Brain microvascular endothelial cell (primary cell): ENCODE data around the gene PITPNC1.
A peak's percentile ranks its signal among the peaks of the same experiment; 100 is the strongest.

Experiments used
- DNase-seq: peaks from one replicate; pipeline ENCODE4 v3.0.0-alpha.2; 2020
- H3K27ac ChIP-seq: fragments of 250-450 bp; sonication (Bioruptor Pico); 2 replicates; pipeline ENCODE4 v1.5.1; 2020; ENCODE audit warnings: mild to moderate bottlenecking, moderate library complexity
- H3K27me3 ChIP-seq: fragments of 250-450 bp; sonication (Bioruptor Pico); replicated peaks from 2 replicates; pipeline ENCODE4 v1.5.1; 2020; ENCODE audit warnings: mild to moderate bottlenecking
- H3K36me3 ChIP-seq: fragments of 250-450 bp; sonication (Bioruptor Pico); replicated peaks from 2 replicates; pipeline ENCODE4 v1.5.1; 2020; ENCODE audit warnings: mild to moderate bottlenecking
- H3K4me3 ChIP-seq: 2 replicates; pipeline ENCODE4 v1.5.1; 2011; ENCODE audit warnings: low read depth, mild to moderate bottlenecking, control low read depth, low read length, moderate library complexity
- in situ Hi-C: cut with HindIII; loops from 2 replicates; pipeline ENCODE4 v1.10.0; 2017; ENCODE audit warnings: low sequenced_read_pairs, low pct_ligation_motif_present
- TF ChIP-seq, protein P1 (sequence below): IDR thresholded peaks from 2 replicates; pipeline ENCODE4 v1.5.1; 2011; ENCODE audit warnings: low read depth, mild to moderate bottlenecking, moderate library complexity, low read length, control low read depth, inconsistent platforms; ENCODE audit errors: missing control alignments

The PITPNC1 gene

DNA sequence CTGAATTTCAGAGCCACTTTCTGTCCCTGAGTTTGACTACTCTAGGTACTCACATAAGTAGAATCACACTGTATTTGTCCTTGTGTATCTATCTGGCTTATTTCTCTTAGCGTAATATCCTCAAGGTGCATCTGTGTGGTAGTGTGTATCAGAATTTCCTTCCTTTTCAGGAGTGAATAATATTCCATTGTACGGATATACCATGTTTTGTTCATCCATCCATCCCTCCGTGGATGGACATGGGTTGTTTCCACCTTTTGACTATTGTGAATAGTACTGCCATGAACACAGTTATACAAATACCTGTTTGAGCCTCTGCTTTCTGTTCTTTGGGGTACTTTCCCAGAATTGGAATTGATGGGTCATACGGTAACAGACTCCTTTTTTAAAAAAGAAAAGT, 111.7 kb downstream of the PITPNC1 start:
- H3K4me3 ChIP-seq, result no peak overlapping the region
- H3K27me3 ChIP-seq, result no peaks in the 10 kb centered on the region
- H3K36me3 ChIP-seq, result no peaks in the 10 kb centered on the region
- no peak overlapping the region for H3K27ac ChIP-seq
- in situ Hi-C loops, result loop anchor here (25.0 kb wide), 1 partner anchor 124 kb away; no protein-coding TSS in a partner anchor
- TF ChIP-seq, protein P1, sequence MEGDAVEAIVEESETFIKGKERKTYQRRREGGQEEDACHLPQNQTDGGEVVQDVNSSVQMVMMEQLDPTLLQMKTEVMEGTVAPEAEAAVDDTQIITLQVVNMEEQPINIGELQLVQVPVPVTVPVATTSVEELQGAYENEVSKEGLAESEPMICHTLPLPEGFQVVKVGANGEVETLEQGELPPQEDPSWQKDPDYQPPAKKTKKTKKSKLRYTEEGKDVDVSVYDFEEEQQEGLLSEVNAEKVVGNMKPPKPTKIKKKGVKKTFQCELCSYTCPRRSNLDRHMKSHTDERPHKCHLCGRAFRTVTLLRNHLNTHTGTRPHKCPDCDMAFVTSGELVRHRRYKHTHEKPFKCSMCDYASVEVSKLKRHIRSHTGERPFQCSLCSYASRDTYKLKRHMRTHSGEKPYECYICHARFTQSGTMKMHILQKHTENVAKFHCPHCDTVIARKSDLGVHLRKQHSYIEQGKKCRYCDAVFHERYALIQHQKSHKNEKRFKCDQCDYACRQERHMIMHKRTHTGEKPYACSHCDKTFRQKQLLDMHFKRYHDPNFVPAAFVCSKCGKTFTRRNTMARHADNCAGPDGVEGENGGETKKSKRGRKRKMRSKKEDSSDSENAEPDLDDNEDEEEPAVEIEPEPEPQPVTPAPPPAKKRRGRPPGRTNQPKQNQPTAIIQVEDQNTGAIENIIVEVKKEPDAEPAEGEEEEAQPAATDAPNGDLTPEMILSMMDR, result no peak
- no peak for DNase-seq

DNA sequence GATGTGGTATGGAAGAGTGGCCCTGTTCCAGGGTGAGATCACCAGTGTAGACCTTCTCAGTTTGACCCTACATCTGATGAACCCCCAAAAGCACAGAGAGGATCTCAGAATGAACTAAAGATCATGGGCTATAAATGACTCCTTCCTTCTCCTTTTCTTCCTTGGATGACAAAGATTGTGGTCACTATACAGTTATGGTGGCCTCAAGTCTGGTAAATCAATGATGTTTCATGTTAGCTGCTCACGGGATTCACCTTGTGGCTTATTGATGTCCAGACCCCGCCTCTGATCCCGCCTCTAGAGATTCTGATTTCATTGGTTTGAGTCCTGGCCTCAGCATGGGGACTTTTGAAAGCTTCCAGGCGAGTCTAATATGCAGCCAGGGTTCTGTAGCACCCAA, 112.2 kb downstream of the PITPNC1 start:
- H3K36me3 ChIP-seq, result no peaks in the 10 kb centered on the region
- H3K4me3 ChIP-seq, result no peak overlapping the region
- no peak for DNase-seq
- in situ Hi-C loops, result loop anchor here (25.0 kb wide), 1 partner anchor 123 kb away; no protein-coding TSS in a partner anchor
- H3K27ac ChIP-seq, result no peak overlapping the region
- no peaks in the 10 kb centered on the region for H3K27me3 ChIP-seq
- TF ChIP-seq, protein P1, result no peak

DNA sequence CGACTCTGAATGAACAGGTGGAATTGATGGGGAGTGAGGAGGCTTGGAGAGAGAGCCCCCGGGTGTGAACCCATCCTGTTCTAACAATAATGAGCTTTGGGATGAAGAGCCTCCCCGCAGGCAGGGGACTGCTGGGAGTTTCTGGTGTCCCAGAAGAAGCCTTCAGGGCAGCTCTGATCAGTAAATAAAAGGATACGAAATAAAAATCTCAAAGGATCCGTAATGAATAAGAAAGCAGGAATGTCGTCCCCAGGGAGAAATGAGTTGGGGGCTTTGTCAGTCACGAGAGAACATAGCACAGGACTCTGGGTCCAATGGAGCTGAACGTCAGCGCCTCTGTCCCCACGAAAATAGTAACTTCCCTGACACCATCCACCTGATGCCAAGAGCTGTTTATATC, 113.4 kb downstream of the PITPNC1 start:
- in situ Hi-C loops, result loop anchor here (25.0 kb wide), 1 partner anchor 122 kb away; no protein-coding TSS in a partner anchor
- Histone ChIP-seq H3K4me3 (peak overlapping the region; percentile 35), H3K27ac (peak overlapping the region; percentile 94), H3K36me3 (no peaks in the 10 kb centered on the region), H3K27me3 (no peaks in the 10 kb centered on the region)
- peak; percentile 40 for DNase-seq
- TF ChIP-seq, protein P1, result no peak

DNA sequence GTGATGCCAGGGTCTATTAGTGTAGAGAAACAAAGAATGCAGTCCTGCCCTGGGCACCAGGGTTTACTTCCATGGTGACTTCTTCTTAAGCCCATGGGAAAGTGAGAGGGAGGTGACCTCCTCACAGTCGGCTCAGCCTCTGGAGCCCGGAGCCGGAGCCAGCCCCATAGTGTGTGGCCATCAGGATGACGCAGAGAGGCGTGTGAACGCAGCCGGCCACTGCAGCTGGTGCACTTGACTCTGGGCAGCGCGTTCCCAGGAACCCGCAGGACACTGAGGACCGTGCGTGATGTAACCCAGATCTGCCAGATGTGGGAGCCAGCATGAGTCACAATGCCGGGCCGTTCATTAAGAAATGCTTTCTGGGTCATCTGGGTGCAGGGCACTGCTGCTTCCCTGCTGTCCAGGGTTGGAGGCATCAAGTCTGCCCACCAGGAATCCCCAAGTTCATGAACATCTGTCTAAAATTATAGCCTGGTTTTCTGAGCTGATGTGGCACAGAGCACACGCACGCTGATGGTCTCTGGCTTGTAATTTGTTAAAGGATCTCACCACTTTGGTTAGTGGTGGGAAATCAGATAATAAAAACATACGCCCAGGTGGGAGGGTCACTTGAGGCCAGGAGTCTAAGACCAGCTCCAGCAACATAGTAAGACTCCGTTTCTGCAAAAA, 114.1 kb downstream of the PITPNC1 start:
- Histone ChIP-seq H3K36me3 (no peaks in the 10 kb centered on the region), H3K27me3 (no peaks in the 10 kb centered on the region), H3K27ac (peak overlapping the region; percentile 94), H3K4me3 (peak overlapping the region; percentile 35)
- TF ChIP-seq, protein P1, result no peak
- in situ Hi-C loops, result loop anchor here (25.0 kb wide), 1 partner anchor 121 kb away; no protein-coding TSS in a partner anchor
- DNase-seq, result peak; percentile 100

DNA sequence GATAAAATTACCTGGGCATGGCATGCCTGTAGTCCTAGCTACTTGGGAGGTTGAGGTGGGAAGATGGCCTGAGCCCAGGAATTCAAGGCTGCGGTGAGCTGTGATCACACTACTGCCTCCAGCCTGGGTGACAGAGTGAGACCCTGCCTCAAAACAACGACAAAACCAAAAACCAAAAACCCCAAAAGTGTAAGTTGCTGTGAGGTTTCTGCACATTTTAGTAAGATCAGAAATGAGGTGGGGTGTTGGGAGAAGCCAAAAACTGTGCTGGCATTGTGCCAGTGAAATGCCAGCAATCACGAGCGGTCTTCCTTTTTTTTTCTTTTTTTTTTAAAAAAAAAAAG, 114.6 kb downstream of the PITPNC1 start:
- DNase-seq, result no peak
- H3K27ac ChIP-seq, result peak overlapping the region; percentile 69
- no peaks in the 10 kb centered on the region for H3K27me3 ChIP-seq
- in situ Hi-C loops, result loop anchor here (25.0 kb wide), 1 partner anchor 121 kb away; no protein-coding TSS in a partner anchor
- H3K36me3 ChIP-seq, result no peaks in the 10 kb centered on the region
- TF ChIP-seq, protein P1, result no peak
- no peak overlapping the region for H3K4me3 ChIP-seq

DNA sequence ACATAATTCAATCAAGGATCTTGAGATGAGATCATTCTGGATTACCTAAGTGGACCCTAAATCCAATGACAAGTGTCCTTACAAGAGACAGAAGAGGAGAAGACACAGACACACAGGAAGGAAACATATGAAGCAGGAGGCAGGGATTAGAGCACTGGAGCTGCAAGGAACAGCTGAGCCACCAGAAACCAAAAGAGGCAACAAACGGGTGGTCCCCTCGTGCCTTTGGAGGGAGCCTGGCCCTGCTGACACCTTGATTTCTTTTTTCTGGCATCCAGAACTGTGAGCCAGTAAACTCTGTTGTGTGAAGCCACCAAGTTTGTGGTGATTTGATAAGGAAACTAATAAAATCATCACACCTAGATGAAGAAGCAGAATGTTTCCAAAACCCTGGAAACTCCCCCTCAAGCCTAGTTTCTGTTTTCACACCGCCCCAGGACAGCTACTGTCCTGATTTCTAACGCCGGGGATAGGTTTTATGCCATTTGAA, 115.2 kb downstream of the PITPNC1 start:
- in situ Hi-C loops, result loop anchor here (25.0 kb wide), 1 partner anchor 120 kb away; no protein-coding TSS in a partner anchor
- Histone ChIP-seq H3K27ac (no peak overlapping the region), H3K4me3 (no peak overlapping the region), H3K36me3 (no peaks in the 10 kb centered on the region), H3K27me3 (no peaks in the 10 kb centered on the region)
- TF ChIP-seq, protein P1, result no peak
- no peak for DNase-seq
